H1 (cell line): ENCODE results near the gene TEX2.

Source experiments
- ASH2L ChIP-seq: fragments of 200-600, 300-600 bp; sonication (generic); IDR thresholded peaks from one replicate; pipeline ENCODE4 v1.7.1; 2017; ENCODE audit warnings: low read length
- BACH1 ChIP-seq: IDR thresholded peaks from 2 replicates; pipeline ENCODE4 v1.6.1; 2012; ENCODE audit warnings: low read length, improper control_type of control experiment
- EZH2 ChIP-seq: fragments of 200-600 bp; sonication (generic); IDR thresholded peaks from 2 replicates; pipeline ENCODE4 v1.7.1; 2012; ENCODE audit warnings: low read depth, mild to moderate bottlenecking, moderate library complexity, low read length, inconsistent platforms; ENCODE audit not compliant: severe bottlenecking
- KDM1A ChIP-seq: fragments of 200-600, 300-600 bp; sonication (generic); IDR thresholded peaks from 2 replicates; pipeline ENCODE4 v1.7.1; 2016; ENCODE audit warnings: mild to moderate bottlenecking, low read length, borderline replicate concordance
- POLR2A ChIP-seq, 2 experiments: IDR thresholded peaks; 1 replicate in 1 of 2; 2 replicates in 1 of 2; pipeline ENCODE4 v1.6.1; 2011; ENCODE audit warnings: low read depth in 2 of 2, low read length in 2 of 2, mild to moderate bottlenecking in 2 of 2; ENCODE audit errors: control extremely low read depth in 1 of 2
- SUZ12 ChIP-seq: fragments of 200-600 bp; sonication (generic); IDR thresholded peaks from 2 replicates; pipeline ENCODE4 v1.6.1; 2012; ENCODE audit warnings: mild to moderate bottlenecking, inconsistent platforms, low read length, moderate library complexity, mixed read lengths
- YY1 ChIP-seq: IDR thresholded peaks from 2 replicates; pipeline ENCODE4 v1.6.1; 2011; ENCODE audit warnings: low read depth, mild to moderate bottlenecking, low read length
- TF ChIP-seq, protein P1 (sequence below), 3 experiments: IDR thresholded peaks; 1 replicate in 2 of 3; 2 replicates in 1 of 3; pipeline versions ENCODE4 v1.5.1 to v1.6.1; 2011; ENCODE audit warnings: low read length in 3 of 3, mild to moderate bottlenecking in 3 of 3, inconsistent platforms in 2 of 3, low read depth in 1 of 3, moderate library complexity in 1 of 3; ENCODE audit not compliant: insufficient read depth in 1 of 3; ENCODE audit errors: control extremely low read depth in 1 of 3
- TF ChIP-seq, protein P2 (sequence below): IDR thresholded peaks from 2 replicates; pipeline ENCODE4 v1.6.1; 2012; ENCODE audit warnings: low read length, inconsistent platforms

DNA sequence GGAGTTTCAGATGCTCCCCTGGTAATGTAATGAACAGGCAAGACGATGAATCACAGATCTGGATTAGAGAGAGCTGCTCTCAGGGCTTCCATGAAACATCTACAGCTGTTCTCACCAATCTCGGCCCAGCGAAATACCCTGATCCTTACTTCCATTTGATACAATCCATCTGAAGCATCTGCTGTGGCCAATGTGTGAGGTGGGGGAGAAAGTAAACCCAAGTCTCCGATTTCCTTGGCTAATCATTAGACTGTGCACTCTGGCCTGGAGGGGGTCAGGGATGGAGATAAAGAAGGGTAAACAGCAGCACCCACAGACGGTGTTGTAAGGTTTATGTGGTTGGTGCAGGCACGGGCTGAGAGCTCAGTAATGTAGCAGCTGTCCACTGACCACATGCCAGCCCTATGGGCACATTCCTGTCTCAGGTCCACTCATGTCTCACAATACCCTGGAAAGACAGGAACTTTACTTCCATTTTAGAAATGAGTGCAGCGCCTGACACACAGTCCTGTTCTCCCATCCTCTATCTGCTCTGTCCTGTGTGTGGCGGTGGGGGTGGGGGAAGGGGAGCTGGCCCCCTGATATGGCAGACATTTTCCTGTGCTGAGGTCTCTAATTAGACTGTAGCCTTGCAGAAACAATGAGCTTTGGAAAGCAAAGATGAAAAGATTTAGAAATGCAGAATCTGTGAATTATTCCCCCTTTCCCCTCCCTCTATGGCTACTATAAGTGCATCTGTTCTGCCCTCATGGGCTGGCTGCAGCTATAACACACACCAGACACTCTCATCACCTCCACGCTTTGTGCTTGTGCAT lies 84.8 kb downstream of the TEX2 start:
- TF ChIP-seq ASH2L (no peak), YY1 (no peak), EZH2 (no peak), SUZ12 (no peak), POLR2A (IDR thresholded peaks at IDR 0.05; ENCODE audit: control extremely low read depth in 1 of 2, low read depth in 2 of 2, low read length in 2 of 2) (no peak), KDM1A (no peak), BACH1 (no peak)
- TF ChIP-seq, protein P1, sequence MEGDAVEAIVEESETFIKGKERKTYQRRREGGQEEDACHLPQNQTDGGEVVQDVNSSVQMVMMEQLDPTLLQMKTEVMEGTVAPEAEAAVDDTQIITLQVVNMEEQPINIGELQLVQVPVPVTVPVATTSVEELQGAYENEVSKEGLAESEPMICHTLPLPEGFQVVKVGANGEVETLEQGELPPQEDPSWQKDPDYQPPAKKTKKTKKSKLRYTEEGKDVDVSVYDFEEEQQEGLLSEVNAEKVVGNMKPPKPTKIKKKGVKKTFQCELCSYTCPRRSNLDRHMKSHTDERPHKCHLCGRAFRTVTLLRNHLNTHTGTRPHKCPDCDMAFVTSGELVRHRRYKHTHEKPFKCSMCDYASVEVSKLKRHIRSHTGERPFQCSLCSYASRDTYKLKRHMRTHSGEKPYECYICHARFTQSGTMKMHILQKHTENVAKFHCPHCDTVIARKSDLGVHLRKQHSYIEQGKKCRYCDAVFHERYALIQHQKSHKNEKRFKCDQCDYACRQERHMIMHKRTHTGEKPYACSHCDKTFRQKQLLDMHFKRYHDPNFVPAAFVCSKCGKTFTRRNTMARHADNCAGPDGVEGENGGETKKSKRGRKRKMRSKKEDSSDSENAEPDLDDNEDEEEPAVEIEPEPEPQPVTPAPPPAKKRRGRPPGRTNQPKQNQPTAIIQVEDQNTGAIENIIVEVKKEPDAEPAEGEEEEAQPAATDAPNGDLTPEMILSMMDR (IDR thresholded peaks at IDR 0.05; ENCODE audit: control extremely low read depth in 1 of 3, insufficient read depth in 1 of 3, low read depth in 1 of 3, low read length in 3 of 3), result no peak
- TF ChIP-seq, protein P2, sequence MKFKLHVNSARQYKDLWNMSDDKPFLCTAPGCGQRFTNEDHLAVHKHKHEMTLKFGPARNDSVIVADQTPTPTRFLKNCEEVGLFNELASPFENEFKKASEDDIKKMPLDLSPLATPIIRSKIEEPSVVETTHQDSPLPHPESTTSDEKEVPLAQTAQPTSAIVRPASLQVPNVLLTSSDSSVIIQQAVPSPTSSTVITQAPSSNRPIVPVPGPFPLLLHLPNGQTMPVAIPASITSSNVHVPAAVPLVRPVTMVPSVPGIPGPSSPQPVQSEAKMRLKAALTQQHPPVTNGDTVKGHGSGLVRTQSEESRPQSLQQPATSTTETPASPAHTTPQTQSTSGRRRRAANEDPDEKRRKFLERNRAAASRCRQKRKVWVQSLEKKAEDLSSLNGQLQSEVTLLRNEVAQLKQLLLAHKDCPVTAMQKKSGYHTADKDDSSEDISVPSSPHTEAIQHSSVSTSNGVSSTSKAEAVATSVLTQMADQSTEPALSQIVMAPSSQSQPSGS, result no peak
